H9 (cell line): ENCODE results near the gene TIMM22. TPM values are rescaled to one million over a fixed set of nuclear protein-coding genes. Genes with fewer than 3 reads are reported as not detected.

Source experiments
- DNase-seq: peaks from one replicate; pipeline ENCODE4 v3.0.0-alpha.2; 2017
- H2AFZ ChIP-seq: one replicate; pipeline ENCODE4 v1.6.1; 2013; ENCODE audit warnings: mild to moderate bottlenecking, low read length, control low read depth, moderate library complexity
- H2AK5ac ChIP-seq: 2 replicates; pipeline ENCODE4 v1.6.1; 2013; ENCODE audit warnings: low read length, control low read depth, mixed read lengths; ENCODE audit not compliant: insufficient read length
- H2BK120ac ChIP-seq: one replicate; pipeline ENCODE4 v1.6.1; 2013; ENCODE audit warnings: low read depth, mild to moderate bottlenecking, low read length, control low read depth, inconsistent platforms; ENCODE audit not compliant: poor library complexity, severe bottlenecking
- H2BK12ac ChIP-seq: 2 replicates; pipeline ENCODE4 v1.6.1; 2013; ENCODE audit warnings: low read length, control low read depth, mixed read lengths, low read depth; ENCODE audit not compliant: insufficient read length
- H2BK15ac ChIP-seq: 2 replicates; pipeline ENCODE4 v1.6.1; 2013; ENCODE audit warnings: low read depth, low read length, control low read depth
- H2BK20ac ChIP-seq: one replicate; pipeline ENCODE4 v1.6.1; 2013; ENCODE audit warnings: low read depth, mild to moderate bottlenecking, low read length, control low read depth, inconsistent platforms; ENCODE audit not compliant: poor library complexity, severe bottlenecking
- H2BK5ac ChIP-seq: 2 replicates; pipeline ENCODE4 v1.6.1; 2013; ENCODE audit warnings: low read length, control low read depth, mixed read lengths; ENCODE audit not compliant: insufficient read length
- H3K14ac ChIP-seq: 2 replicates; pipeline ENCODE4 v1.6.1; 2013; ENCODE audit warnings: low read length, control low read depth; ENCODE audit not compliant: insufficient read depth
- H3K18ac ChIP-seq: 2 replicates; pipeline ENCODE4 v1.6.1; 2013; ENCODE audit warnings: low read depth, mild to moderate bottlenecking, mixed read lengths, low read length, control low read depth; ENCODE audit not compliant: insufficient read length
- H3K23ac ChIP-seq: 2 replicates; pipeline ENCODE4 v1.6.1; 2013; ENCODE audit warnings: low read length, control low read depth, mixed read lengths, low read depth; ENCODE audit not compliant: insufficient read length
- H3K23me2 ChIP-seq: 2 replicates; pipeline ENCODE4 v1.6.1; 2013; ENCODE audit warnings: low read depth, mild to moderate bottlenecking, mixed read lengths, low read length, control low read depth; ENCODE audit not compliant: insufficient read length, poor library complexity, severe bottlenecking
- H3K27ac ChIP-seq: 2 replicates; pipeline ENCODE4 v1.5.1; 2013; ENCODE audit warnings: low read length, control low read depth, mixed read lengths, low read depth; ENCODE audit not compliant: insufficient read length
- H3K27me3 ChIP-seq: 2 replicates; pipeline ENCODE4 v1.6.1; 2013; ENCODE audit warnings: low read length, control low read depth, inconsistent platforms; ENCODE audit not compliant: insufficient read depth
- H3K4ac ChIP-seq: 2 replicates; pipeline ENCODE4 v1.6.1; 2013; ENCODE audit warnings: low read depth, mild to moderate bottlenecking, control low read depth, inconsistent platforms, low read length, moderate library complexity
- H3K4me1 ChIP-seq: 2 replicates; pipeline ENCODE4 v1.6.1; 2013; ENCODE audit warnings: low read length, control low read depth, inconsistent platforms; ENCODE audit not compliant: insufficient read depth
- H3K4me2 ChIP-seq: 2 replicates; pipeline ENCODE4 v1.6.1; 2013; ENCODE audit warnings: low read length, control low read depth, mixed read lengths; ENCODE audit not compliant: insufficient read length, insufficient read depth
- H3K56ac ChIP-seq: 2 replicates; pipeline ENCODE4 v1.6.1; 2013; ENCODE audit warnings: low read depth, mild to moderate bottlenecking, mixed read lengths, low read length, control low read depth; ENCODE audit not compliant: insufficient read length
- H3K79me1 ChIP-seq: 2 replicates; pipeline ENCODE4 v1.6.1; 2013; ENCODE audit warnings: low read depth, mild to moderate bottlenecking, moderate library complexity, low read length, control low read depth, inconsistent platforms; ENCODE audit not compliant: insufficient read depth, poor library complexity, severe bottlenecking
- H3K79me2 ChIP-seq: 2 replicates; pipeline ENCODE4 v1.6.1; 2013; ENCODE audit warnings: low read length, control low read depth, inconsistent platforms; ENCODE audit not compliant: insufficient read depth
- H3K9ac ChIP-seq: 2 replicates; pipeline ENCODE4 v1.6.1; 2013; ENCODE audit warnings: low read length, control low read depth, mixed read lengths; ENCODE audit not compliant: insufficient read length; ENCODE audit errors: extremely low read depth
- H3K9me3 ChIP-seq: one replicate; pipeline ENCODE4 v1.6.1; 2013; ENCODE audit warnings: low read depth, low read length, inconsistent platforms; ENCODE audit not compliant: control insufficient read depth
- H3T11ph ChIP-seq: one replicate; pipeline ENCODE4 v1.6.1; 2013; ENCODE audit warnings: mild to moderate bottlenecking, low read length, control low read depth, inconsistent platforms
- H4K20me1 ChIP-seq: one replicate; pipeline ENCODE4 v1.6.1; 2013; ENCODE audit not compliant: control insufficient read depth, insufficient read length, insufficient read depth
- H4K5ac ChIP-seq: 2 replicates; pipeline ENCODE4 v1.6.1; 2013; ENCODE audit warnings: low read depth, mild to moderate bottlenecking, mixed read lengths, low read length, control low read depth; ENCODE audit not compliant: insufficient read length
- H4K8ac ChIP-seq: replicated peaks from 2 replicates; pipeline ENCODE4 v1.6.1; 2013; ENCODE audit warnings: low read length, control low read depth, mixed read lengths, low read depth; ENCODE audit not compliant: insufficient read length
- H4K91ac ChIP-seq: 2 replicates; pipeline ENCODE4 v1.6.1; 2013; ENCODE audit warnings: low read depth, mild to moderate bottlenecking, moderate library complexity, mixed read lengths, low read length, control low read depth; ENCODE audit not compliant: insufficient read length
- H3K27ac Mint-ChIP-seq, 3 experiments: 2 replicates in 2 of 3; 3 replicates in 1 of 3; pipeline ENCODE4 v1.8.0; 2020 to 2021; ENCODE audit warnings: mixed read lengths in 3 of 3, mild to moderate bottlenecking in 1 of 3, moderate library complexity in 1 of 3
- H3K27me3 Mint-ChIP-seq: 2 replicates; pipeline ENCODE4 v1.8.0; 2021; ENCODE audit warnings: low read depth, mild to moderate bottlenecking, moderate library complexity, mixed read lengths
- H3K36me3 Mint-ChIP-seq, 3 experiments: 2 replicates in 2 of 3; 3 replicates in 1 of 3; pipeline ENCODE4 v1.8.0; 2020 to 2021; ENCODE audit warnings: low read depth in 3 of 3, mixed read lengths in 3 of 3; ENCODE audit not compliant: insufficient read depth in 1 of 3
- H3K4me1 Mint-ChIP-seq, 2 experiments: 2 replicates each; pipeline ENCODE4 v1.8.0; 2020; ENCODE audit warnings: mixed read lengths in 2 of 2
- H3K4me3 Mint-ChIP-seq, 2 experiments: 2 replicates in 1 of 2; 3 replicates in 1 of 2; pipeline ENCODE4 v1.8.0; 2020 to 2021; ENCODE audit warnings: mild to moderate bottlenecking in 2 of 2, mixed read lengths in 2 of 2, moderate library complexity in 1 of 2
- H3K9me3 Mint-ChIP-seq, 2 experiments: 2 replicates in 1 of 2; 3 replicates in 1 of 2; pipeline ENCODE4 v1.8.0; 2020; ENCODE audit warnings: mild to moderate bottlenecking in 2 of 2, mixed read lengths in 2 of 2, moderate library complexity in 1 of 2
- WGBS: extraction: QIAGEN DNeasy Blood & Tissue Kit; methylation state at CpG from one replicate; pipeline ENCODE4 v1.1.7; 2013; ENCODE audit warnings: missing lambda C conversion rate, low lambda C conversion rate, mixed read lengths; ENCODE audit not compliant: insufficient read length; ENCODE audit errors: extremely low coverage; 5-methylcytosine and 5-hydroxymethylcytosine counted together
- total RNA-seq: library from RNA; stranded (reverse); gene quantifications from 2 replicates; pipeline ENCODE4 v1.2.1, GENCODE V29; 2021
- TF ChIP-seq, protein P1 (sequence below): fragments of 200-600 bp; sonication (generic); conservative IDR thresholded peaks from 3 replicates; pipeline ENCODE4 v1.8.0; 2021; ENCODE audit warnings: antibody characterized with exemption, mild to moderate bottlenecking

Gene TIMM22
- total RNA-seq, 1 experiment from 2014 or later: 23.0 TPM

DNA sequence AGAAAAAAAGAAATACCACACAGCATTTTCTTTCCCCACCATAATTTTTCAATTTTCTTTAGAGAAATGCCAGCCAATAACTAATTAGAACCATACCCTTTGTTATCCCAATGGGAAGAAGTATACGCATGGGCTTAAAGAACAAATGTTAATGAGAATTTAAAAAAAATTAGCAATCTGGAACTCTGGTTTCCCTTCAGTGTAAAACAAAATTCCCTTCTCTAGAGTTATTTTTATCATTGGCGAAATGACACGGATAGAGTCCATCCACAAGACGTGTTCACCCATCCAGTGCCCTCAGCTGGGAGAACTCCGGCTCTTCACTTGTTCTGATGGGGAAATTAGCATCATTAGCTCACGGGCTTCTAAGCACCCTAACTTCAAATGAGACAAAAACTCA is 20.6 kb upstream of the TIMM22 start:
- no peaks in the 10 kb centered on the region for H4K20me1 ChIP-seq

More for the DNA sequence above, 20.6 kb upstream of the TIMM22 start:
- no peak overlapping the region for H3K18ac ChIP-seq
- H3K4me1 ChIP-seq: peaks cover 11% of the 10 kb centered on the region
- H4K91ac ChIP-seq: no peak overlapping the region
- no peak overlapping the region for H2AK5ac ChIP-seq
- H3K9me3 ChIP-seq: no peaks in the 10 kb centered on the region
- no peak for DNase-seq
- Mint-ChIP-seq H3K4me3 (peak overlapping the region; percentile 16 to 93; a peak in 4 of 5 replicates), H3K4me1 (peaks cover 46 to 49% of the 10 kb centered on the region in 2 experiments), H3K27ac (no peak overlapping the region; a peak in 1 of 7 replicates), H3K27me3 (no peaks in the 10 kb centered on the region), H3K9me3 (no peaks in the 10 kb centered on the region; a peak in 1 of 5 replicates), H3K36me3 (peaks cover 4 to 11% (median 10%) of the 10 kb centered on the region in 3 experiments; a peak in 6 of 7 replicates)
- no peak overlapping the region for H2BK15ac ChIP-seq
- H3K4me2 ChIP-seq: no peak overlapping the region
- no peaks in the 10 kb centered on the region for H3K79me1 ChIP-seq
- WGBS: no CpG with 5 or more reads among the region's 6 CpGs
- H3K4ac ChIP-seq: no peak overlapping the region
- no peak overlapping the region for H3T11ph ChIP-seq
- peaks cover 29% of the 10 kb centered on the region for H3K79me2 ChIP-seq
- no peak overlapping the region for H2BK12ac ChIP-seq
- H3K23ac ChIP-seq: no peak overlapping the region
- H2AFZ ChIP-seq: no peak overlapping the region
- peaks cover 18% of the 10 kb centered on the region for H3K23me2 ChIP-seq
- no peak overlapping the region for H3K14ac ChIP-seq
- no peak overlapping the region for H4K5ac ChIP-seq
- no peak overlapping the region for H3K27ac ChIP-seq
- TF ChIP-seq, protein P1, sequence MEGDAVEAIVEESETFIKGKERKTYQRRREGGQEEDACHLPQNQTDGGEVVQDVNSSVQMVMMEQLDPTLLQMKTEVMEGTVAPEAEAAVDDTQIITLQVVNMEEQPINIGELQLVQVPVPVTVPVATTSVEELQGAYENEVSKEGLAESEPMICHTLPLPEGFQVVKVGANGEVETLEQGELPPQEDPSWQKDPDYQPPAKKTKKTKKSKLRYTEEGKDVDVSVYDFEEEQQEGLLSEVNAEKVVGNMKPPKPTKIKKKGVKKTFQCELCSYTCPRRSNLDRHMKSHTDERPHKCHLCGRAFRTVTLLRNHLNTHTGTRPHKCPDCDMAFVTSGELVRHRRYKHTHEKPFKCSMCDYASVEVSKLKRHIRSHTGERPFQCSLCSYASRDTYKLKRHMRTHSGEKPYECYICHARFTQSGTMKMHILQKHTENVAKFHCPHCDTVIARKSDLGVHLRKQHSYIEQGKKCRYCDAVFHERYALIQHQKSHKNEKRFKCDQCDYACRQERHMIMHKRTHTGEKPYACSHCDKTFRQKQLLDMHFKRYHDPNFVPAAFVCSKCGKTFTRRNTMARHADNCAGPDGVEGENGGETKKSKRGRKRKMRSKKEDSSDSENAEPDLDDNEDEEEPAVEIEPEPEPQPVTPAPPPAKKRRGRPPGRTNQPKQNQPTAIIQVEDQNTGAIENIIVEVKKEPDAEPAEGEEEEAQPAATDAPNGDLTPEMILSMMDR: no peak
- no peak overlapping the region for H2BK20ac ChIP-seq
- H3K9ac ChIP-seq: no peak overlapping the region
- H2BK120ac ChIP-seq: no peak overlapping the region
- H2BK5ac ChIP-seq: no peak overlapping the region
- no peak overlapping the region for H4K8ac ChIP-seq
- no peaks in the 10 kb centered on the region for H3K27me3 ChIP-seq
- H3K56ac ChIP-seq: no peak overlapping the region
